NCI-H510A (cell line): ENCODE data around the gene DCAF8.
"Not testable (repeated sequence)": the region's sequence is repeated elsewhere in the genome, so short reads cannot be mapped to it uniquely, and the experiment has no call there.

ENCODE experiments used
- DNase-seq: peaks from one replicate; lab custom pipeline; 2025; lab: John Stamatoyannopoulos, UW

Gene DCAF8

DNA sequence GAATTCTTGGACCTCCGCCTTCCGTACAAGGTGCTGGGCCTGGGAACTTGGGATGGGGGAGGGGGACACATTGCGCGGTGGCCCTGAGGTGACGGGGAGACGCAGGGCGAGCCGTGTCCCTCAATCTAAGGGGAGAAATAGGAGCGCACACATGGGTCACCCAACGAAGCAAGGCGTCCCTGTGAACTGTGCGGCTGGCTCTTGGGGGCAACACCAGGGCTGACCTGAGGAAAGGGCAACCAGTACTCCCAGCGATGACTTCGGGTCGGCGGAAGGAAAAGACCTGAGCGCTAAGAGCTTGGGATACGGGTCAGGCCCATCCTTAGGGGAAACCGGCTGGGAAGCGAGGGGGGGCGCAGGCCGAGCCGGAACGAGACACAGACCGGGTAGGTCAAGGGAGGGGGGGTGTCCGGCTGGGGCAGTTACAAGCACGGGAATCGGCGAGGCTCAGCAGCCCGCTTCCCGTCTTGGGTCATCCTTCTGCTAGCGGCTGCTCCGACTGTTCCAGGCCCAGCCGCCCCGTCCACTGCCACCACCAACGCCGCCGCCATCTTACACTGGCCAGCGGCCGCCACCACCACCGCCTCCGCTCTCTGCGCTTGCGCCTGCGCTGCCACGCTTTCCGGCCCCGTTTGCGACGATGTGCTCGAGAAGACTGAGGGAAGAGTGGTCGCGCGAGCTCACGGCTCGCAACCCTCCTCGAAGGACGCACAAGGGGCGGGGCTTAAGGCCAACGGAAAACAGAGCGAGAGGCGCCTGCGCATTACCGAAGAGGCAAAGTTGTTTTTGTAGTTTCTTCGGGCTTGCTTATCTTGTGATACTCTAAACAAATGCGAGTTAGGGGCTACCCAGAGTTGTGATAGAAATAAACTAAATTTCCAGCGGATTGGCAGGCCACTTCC lies at the start of gene DCAF8:
DCAF8 (minus strand) TSS at position 657 of the 902 bp plus-strand sequence. CDS start 18,541 bp downstream, outside the sequence.
- peak; percentile 94 for DNase-seq

- no peak for DNase-seq
Measured at GRCh38 chr1:160309571-160309970, 47.2 kb upstream of the DCAF8 start.

DNA sequence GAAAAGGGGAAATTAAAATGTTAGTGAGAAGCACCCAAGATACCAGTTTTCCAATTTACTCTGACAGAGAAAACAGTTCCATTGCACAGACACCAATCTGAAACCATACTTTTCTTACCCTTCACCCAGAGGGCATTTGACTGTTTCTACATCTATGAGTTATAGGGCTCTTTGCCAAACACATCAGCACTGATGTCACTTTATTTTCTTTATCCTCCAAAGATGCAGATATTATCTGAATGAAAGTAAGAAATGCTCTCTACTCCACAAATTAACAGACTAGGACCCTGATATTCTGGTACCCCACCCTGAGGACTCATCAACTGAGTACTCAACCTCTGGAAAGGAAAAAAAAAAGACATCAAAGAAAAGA lies 46.8 kb upstream of the DCAF8 start:
- no peak for DNase-seq

DNA sequence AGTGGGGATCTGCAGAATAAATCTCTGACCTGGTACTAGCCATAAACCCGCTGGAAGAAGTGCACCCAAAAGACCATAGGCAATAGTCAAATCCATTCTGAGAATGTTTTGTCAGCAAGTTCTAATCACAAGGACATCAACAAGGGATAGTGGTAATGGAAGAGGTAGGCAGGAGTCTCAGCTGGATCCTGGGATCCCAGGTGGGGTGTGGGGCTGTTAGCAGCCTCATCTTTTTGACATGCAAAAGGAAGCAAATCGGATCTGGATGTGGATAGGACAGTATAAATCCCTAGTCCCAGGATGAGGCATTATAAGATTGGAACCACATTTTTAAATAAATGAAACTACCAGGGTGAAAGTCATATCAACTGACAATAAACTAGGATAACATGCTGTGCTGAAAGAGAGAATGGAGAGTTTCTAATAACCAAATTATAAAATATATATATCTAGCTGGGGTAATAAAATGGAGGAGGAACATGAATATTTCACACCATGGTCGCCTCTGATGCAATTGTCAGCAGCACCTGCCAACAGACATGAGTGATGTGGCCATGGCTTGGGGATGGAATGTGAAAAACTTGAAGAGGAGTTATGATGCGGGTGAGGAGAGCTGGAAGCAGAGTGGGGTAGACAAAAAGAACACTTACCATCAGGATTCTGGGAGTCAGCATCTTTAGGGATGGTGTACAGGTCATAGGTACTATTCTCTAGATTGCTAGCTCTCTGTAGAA lies 46.3 kb upstream of the DCAF8 start:
- no peak for DNase-seq

DNA sequence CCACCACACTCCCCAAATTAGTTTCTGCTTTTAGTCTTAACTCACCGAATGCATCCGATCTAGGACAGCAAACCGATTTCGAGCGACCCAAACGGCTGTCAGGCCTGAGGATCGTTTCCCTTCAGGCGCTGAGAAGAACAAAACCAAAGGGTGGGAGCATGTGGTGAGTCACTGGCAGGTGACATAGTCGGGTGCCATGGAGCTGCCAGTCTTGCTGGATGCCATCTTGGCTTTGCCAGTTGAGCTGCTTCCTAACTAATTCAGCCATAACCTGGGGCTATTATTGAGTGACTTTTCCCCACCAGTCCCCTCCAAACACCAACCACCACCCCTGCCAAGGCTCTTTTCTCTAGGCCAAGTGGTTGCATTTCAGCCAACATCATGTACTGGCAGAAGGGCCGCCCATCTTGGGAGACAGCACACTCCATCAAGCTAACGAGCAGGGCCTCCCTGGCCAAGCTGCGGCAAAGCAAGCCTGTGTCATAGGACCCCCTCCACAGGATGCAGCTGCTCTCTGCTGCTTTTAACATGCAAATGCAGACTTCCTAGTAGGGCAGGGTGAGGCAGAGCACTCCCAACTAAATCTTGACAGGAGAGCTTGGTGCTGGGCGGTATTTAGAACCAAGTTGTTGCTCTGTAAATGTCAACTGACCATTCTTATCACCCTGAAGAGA lies 44.9 kb upstream of the DCAF8 start:
- no peak for DNase-seq

- DNase-seq, result no peak
Measured at GRCh38 chr1:160300173-160300572, 37.8 kb upstream of the DCAF8 start.

GRCh38 chr1:160296036-160296435 lies 33.7 kb upstream of the DCAF8 start:
- DNase-seq, result no peak

DNA sequence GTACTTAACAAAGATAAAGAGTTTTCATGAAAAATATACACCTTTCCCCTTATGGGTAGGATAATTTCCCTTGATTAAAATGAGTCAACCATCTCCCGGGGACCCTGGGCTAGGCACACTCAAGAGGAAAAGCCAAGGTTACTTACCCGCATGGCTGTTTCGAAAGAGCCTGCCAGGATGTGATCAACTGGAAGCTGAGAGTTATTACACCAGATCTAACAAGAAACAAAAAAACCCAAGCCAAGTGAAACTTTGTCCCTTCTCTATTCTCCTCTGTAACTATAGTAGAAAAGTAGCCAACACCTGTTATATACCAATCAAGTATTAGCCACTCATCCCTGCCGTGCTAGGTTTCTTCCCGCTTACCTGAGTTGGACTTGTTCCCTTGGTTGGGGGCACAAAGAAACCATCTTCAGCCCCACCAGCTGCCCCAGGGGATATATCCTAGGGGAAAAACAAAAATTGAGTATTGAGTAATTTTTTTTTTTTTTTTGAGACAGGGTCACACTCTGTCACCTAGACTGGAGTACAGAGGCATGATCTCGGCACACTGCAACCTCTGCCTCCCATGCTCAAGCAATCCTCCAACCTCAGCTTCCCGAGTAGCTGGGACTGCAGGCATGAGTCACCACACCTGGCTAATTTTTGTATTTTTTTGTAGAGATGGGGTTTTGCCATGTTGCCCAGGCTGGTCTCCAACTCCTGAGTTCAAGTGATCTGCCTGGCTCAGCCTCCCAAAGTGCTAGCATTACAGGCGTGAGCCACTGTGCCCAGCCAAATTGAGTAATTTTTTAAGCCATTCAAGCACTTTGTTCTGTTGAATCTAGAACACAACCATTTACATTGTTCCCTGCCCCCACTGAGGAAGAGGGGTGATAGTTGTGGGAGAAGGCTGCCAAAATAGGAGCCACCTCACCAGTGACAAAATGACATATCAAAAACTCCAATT lies 30.9 kb upstream of the DCAF8 start:
- DNase-seq, result no peak

DNA sequence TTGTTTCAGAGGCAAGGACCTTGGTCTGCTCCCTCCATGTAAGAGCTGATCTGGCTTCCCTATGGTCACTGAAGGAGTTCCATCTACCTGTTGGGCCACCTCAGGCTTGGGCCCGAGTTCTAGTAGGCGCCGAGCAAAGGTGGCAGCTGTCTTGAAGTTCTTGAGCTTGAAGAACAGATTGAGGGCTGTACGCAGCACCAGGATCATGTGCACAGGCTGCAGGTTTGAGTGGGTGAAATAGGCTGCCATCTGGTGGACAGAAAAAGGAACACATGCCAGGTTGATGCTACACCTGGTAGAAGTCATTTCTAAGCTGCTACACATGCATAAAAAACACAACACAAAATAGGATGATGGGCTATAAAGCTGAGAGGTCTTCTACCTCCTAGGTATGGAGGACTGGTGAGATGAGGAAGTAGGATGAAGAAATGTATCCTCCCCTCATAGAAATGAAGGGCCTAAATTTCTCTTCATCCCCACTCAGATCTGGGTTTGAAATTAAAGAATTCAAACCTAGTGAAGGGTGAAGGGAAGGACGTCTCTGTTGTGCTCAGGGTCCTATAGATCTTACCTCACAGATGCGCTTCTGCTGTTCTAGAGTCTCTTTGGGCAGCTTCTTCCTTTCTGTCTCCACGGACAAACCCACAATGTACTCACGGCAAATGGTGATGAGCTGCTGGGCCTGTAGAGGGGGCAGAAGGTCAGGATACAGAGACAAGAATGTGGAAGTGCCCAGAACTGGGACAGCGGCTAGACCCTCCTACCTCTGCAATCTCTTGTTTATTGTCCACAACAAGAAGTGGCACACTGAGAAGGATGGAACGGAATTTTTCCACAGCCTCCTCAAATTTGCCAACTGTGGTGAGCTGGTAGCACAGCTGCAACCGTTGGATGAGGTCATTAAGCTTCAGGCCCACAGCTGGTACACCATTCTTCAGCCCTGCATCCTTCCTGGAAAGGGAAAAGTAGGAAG lies 29.2 kb upstream of the DCAF8 start:
- peak; percentile 8 for DNase-seq

DNA sequence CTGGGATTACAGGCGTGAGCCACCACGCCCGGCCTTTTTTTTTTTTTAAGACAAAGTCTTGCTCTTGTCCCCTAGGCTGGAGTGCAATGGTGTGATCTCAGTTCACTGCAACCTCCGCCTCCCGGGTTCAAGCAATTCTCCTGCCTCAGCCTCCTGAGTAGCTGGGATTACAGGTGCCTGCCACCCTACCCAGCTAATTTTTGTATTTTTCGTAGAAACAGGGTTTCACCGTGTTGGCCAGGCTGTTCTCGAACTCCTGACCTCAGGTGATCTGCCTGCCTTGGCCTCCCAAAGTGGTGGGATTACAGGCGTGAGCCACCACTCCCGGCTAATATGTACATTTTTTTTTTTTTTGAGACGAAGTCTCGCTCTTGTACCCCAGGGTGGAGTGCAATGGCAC lies 25.4 kb upstream of the DCAF8 start:
- not testable (repeated sequence) for DNase-seq

DNA sequence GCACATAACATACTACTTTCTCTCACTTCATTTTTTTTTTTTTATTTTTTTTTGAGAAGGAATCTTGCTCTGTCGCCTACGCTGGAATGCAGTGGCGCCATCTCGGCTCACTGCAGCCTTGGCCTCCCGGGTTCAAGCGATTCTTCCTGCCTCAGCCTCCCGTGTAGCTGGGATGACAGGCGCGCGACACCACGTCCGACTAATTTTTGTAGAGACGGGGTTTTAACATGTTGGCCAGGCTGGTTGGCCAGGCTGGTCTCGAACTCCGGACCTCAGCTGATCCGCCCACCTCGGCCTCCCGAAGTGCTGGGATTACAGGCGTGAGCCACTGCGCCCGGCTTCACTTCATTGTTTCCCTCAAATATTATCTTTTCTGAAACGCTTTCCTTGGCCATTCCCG lies 23.2 kb upstream of the DCAF8 start:
- no peak for DNase-seq

DNA sequence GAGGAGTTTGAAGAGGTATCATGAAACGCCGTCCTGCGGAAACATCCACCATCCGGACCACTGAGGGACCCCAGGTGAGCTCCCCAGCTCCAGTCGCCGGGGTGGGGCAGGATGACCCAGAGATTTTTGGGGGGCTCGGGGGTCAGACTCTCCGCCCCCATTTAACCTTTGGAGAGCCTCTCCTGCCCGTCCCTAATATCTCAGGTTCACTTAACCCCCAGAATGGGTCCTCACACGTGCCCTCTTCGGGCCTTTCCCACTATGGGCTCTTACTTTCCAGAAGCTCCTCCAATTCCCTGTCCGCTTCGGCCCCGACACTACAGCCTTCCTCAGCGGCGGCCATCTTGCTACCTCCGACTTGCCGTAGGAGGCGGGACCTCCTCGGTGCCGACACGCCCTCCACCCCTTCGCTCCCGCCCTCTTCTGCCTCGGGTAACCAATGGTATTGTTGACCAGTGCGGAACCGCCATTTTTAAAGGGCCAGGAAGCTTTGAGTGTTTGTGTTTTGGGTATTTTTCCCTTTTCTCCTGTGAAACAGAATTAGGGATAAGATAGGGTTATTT lies 22.5 kb upstream of the DCAF8 start, which contains the start of gene PEX19:
PEX19 (minus strand) TSS at position 352 of the 563 bp plus-strand sequence; CDS start at position 343, 9 bp downstream.
- DNase-seq, result peak; percentile 85

DNA sequence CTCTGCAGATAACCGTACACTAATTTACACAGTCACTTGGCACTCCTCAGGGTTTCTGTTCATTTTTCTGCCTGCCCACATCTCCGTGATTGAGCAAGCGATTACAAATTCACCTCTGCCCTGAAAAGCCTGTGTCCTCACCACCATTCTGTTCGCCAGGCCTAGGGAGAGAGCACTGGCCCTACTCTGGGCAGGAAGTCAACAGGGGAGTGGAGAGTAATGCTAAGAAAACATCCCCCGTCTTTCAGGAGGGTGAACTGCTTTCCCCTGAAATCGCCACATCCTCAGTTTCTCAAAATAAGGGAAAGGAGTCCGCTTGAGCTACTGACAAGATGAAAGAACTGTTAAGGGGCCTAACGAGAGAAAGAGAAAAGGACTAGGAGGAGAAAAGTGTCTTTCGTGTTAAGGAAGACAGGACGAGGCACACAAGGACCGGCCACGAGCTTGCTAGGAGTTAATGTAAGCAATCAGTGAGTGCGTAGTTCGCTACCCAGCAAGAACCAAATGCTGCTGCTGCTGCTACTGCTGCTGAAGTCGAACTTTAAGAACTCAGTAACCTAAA lies 22.0 kb upstream of the DCAF8 start:
- no peak for DNase-seq

- no peak for DNase-seq
Measured at GRCh38 chr1:160282807-160283206, 20.5 kb upstream of the DCAF8 start.

- DNase-seq, result no peak
Measured at GRCh38 chr1:160277987-160278386, 15.6 kb upstream of the DCAF8 start.

- no peak for DNase-seq
Measured at GRCh38 chr1:160277330-160277729, 15.0 kb upstream of the DCAF8 start.

GRCh38 chr1:160271025-160271424 lies 8.7 kb upstream of the DCAF8 start:
- no peak for DNase-seq

GRCh38 chr1:160267284-160267991 lies 5.1 kb upstream of the DCAF8 start:
- no peak for DNase-seq

DNA sequence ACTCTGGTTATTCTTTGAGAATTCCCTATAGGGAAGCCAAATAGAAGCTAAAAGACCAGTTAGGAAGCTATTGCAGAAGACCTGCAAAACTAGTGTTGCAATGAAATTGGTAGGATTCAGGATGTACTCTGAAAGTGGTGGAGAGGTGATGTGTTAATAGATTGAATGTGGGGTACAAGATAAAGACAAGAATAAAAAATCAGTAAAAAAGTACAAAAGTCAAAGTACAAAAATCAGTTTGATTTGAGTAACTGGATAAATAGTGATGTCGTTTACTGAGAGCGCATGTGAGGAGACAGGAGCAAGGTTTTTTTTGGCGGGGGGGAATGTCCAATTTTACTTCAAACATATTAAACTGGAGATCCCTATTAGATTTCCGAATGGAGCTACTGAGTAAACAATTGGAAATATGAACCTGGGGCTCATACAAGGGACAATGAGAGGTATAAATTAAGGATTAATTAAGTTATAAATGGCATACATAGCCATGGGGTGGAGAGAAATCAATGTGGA lies 2.5 kb upstream of the DCAF8 start:
- DNase-seq, result no peak
